Adipocyte (in vitro differentiated cells): ENCODE data around the gene TEPSIN.

ENCODE experiments used
- DNase-seq: peaks from one replicate; pipeline ENCODE4 v3.0.0-alpha.2; 2015; ENCODE audit warnings: low read depth
- H3K27me3 ChIP-seq: replicated peaks from 2 replicates; pipeline ENCODE4 v1.7.0; 2013; ENCODE audit warnings: mild to moderate bottlenecking, low read length, moderate library complexity; ENCODE audit not compliant: control insufficient read depth, insufficient read depth
- H3K36me3 ChIP-seq: 2 replicates; pipeline ENCODE4 v1.7.0; 2013; ENCODE audit warnings: low read length, mild to moderate bottlenecking, moderate library complexity; ENCODE audit not compliant: control insufficient read depth, insufficient read depth, severe bottlenecking
- H3K4me1 ChIP-seq: 2 replicates; pipeline ENCODE4 v1.7.0; 2013; ENCODE audit warnings: mild to moderate bottlenecking, low read length, moderate library complexity; ENCODE audit not compliant: control insufficient read depth, insufficient read depth
- H3K4me3 ChIP-seq: 2 replicates; pipeline ENCODE4 v1.7.0; 2013; ENCODE audit warnings: mild to moderate bottlenecking, low read length, moderate library complexity
- H3K9ac ChIP-seq: 2 replicates; pipeline ENCODE4 v1.7.0; 2013; ENCODE audit warnings: mild to moderate bottlenecking, low read length, moderate library complexity
- H3K9me3 ChIP-seq: 2 replicates; pipeline ENCODE4 v1.7.0; 2013; ENCODE audit warnings: mild to moderate bottlenecking, low read length, moderate library complexity; ENCODE audit not compliant: control insufficient read depth

Gene TEPSIN

DNA sequence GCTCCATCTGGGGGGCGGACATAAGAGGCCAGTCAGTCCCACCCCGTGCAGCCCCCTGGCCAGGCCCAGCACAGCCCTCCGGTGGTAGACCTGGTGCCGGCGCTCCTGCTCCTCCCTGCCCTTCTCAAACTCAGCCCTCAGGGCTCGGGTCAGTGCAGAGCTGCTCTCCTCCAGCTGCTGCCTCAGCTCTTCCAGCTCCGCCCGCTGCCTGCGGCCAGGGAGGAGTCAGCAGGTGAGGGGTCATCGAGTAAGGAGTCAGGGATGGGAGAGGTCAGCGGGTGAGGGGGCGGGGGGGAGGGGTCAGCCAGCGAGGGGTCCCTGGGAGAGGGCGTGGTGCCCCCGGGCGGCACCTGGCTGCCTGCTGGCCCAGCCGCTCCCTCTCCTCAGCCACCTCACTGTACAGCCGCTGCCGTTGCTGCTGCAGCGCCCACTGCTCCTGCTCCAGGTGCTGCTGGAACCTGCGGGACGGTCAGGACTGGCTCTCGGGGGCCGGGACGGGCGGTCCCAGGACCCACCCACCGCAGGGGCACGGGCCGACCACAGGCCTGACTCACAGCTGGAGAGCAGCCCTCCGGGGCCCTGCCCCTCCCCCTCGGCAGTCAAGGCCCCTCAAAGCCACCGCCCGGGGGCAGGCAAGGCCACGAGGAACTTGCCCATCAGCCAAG lies 46.3 kb downstream of the TEPSIN start:
- DNase-seq, result no peak
- no peak overlapping the region for H3K9ac ChIP-seq
- no peaks in the 10 kb centered on the region for H3K27me3 ChIP-seq
- H3K9me3 ChIP-seq, result no peaks in the 10 kb centered on the region
- H3K36me3 ChIP-seq, result no peaks in the 10 kb centered on the region
- H3K4me3 ChIP-seq, result no peak overlapping the region
- no peaks in the 10 kb centered on the region for H3K4me1 ChIP-seq

DNA sequence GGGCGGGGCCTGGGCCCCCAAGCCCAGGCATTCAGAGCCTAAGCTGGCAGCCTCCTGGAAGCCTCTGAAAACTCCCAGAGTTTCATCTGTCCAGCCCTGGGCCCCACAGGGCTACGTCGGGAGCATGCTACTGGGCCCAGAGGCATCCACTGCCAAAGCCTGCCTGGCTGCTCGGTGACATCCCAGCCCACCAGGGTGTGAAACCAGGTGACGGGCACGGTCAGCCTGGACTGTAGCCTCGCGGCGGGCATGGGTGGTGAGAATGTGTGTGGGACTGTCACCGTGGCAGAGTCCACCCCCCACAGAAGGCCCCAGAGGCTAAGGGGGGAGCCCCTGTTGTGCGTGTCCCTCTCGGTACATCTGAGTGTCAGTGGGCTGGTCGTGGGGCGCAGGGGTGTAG lies 47.2 kb downstream of the TEPSIN start:
- H3K9me3 ChIP-seq, result no peaks in the 10 kb centered on the region
- no peaks in the 10 kb centered on the region for H3K27me3 ChIP-seq
- H3K36me3 ChIP-seq, result no peaks in the 10 kb centered on the region
- no peak overlapping the region for H3K4me3 ChIP-seq
- no peaks in the 10 kb centered on the region for H3K4me1 ChIP-seq
- no peak for DNase-seq
- no peak overlapping the region for H3K9ac ChIP-seq

- Histone ChIP-seq H3K9ac (no peak overlapping the region), H3K27me3 (no peaks in the 10 kb centered on the region), H3K4me1 (no peaks in the 10 kb centered on the region), H3K4me3 (no peak overlapping the region), H3K36me3 (no peaks in the 10 kb centered on the region), H3K9me3 (no peaks in the 10 kb centered on the region)
- no peak for DNase-seq
Measured at GRCh38 chr17:81191116-81191515, 47.7 kb downstream of the TEPSIN start.

DNA sequence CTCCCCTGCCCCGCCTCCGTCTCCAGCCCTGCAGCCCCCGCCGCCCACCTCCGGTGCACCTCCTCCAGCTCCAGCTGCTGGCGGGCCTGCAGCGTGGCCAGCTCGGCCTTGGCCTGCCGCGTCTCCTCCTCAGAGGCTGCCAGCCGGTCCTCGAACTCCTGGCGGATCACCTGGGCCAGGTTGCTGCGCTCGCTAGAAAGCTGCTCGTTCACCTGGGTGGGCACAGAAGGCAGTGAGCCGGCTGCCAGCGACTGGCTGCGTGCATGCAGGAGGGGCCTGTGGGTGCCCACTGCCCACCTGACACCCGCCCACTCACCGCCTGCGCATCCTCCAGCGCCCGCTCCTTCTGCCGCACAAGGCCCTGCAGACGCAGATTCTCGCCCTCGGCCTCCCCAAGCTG lies 48.3 kb downstream of the TEPSIN start:
- Histone ChIP-seq H3K9me3 (no peaks in the 10 kb centered on the region), H3K4me3 (no peak overlapping the region), H3K9ac (no peak overlapping the region), H3K27me3 (peaks cover under 1% of the 10 kb centered on the region), H3K4me1 (no peaks in the 10 kb centered on the region), H3K36me3 (no peaks in the 10 kb centered on the region)
- DNase-seq, result no peak

GRCh38 chr17:81189670-81190530 lies 49.0 kb downstream of the TEPSIN start:
- Histone ChIP-seq H3K9me3 (no peaks in the 10 kb centered on the region), H3K9ac (no peak overlapping the region), H3K36me3 (no peaks in the 10 kb centered on the region), H3K4me1 (no peaks in the 10 kb centered on the region), H3K4me3 (no peak overlapping the region), H3K27me3 (peaks cover 6% of the 10 kb centered on the region)
- no peak for DNase-seq

DNA sequence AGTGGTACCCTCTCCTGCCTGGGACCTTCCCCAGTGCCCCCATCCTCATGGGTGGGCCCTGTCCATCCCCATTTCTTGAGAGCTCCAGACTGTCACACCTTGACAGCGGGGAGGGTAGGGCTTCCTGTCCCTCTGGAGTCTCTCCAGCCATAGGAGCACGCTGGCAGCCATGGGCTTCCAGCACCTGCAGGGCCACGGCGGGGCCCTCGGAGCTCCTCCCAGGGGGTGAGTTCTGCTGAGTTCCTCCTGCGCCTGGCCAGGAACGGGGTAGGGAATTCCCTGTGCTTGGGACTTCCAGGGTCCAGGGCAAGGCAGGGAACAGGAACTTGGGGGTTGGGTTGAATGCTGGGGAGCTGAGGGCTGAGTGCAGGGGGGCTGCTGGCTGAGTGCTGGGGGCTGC lies 49.8 kb downstream of the TEPSIN start:
- Histone ChIP-seq H3K9me3 (no peaks in the 10 kb centered on the region), H3K9ac (no peak overlapping the region), H3K4me1 (no peaks in the 10 kb centered on the region), H3K27me3 (peaks cover 6% of the 10 kb centered on the region), H3K36me3 (no peaks in the 10 kb centered on the region), H3K4me3 (no peak overlapping the region)
- no peak for DNase-seq

- DNase-seq, result no peak
- Histone ChIP-seq H3K4me3 (no peak overlapping the region), H3K36me3 (no peaks in the 10 kb centered on the region), H3K27me3 (peaks cover 8% of the 10 kb centered on the region), H3K4me1 (no peaks in the 10 kb centered on the region), H3K9ac (no peak overlapping the region), H3K9me3 (no peaks in the 10 kb centered on the region)
Measured at GRCh38 chr17:81188491-81188840, 50.4 kb downstream of the TEPSIN start.

GRCh38 chr17:81187586-81188490 lies 51.0 kb downstream of the TEPSIN start:
- Histone ChIP-seq H3K4me3 (no peak overlapping the region), H3K36me3 (no peaks in the 10 kb centered on the region), H3K27me3 (peaks cover 10% of the 10 kb centered on the region), H3K4me1 (no peaks in the 10 kb centered on the region), H3K9me3 (no peaks in the 10 kb centered on the region), H3K9ac (no peak overlapping the region)
- no peak for DNase-seq

GRCh38 chr17:81187120-81187519 lies 51.7 kb downstream of the TEPSIN start:
- Histone ChIP-seq H3K36me3 (no peaks in the 10 kb centered on the region), H3K4me1 (no peaks in the 10 kb centered on the region), H3K27me3 (peaks cover 10% of the 10 kb centered on the region), H3K4me3 (no peak overlapping the region), H3K9ac (no peak overlapping the region), H3K9me3 (no peaks in the 10 kb centered on the region)
- DNase-seq, result no peak

- no peak for DNase-seq
- Histone ChIP-seq H3K36me3 (no peaks in the 10 kb centered on the region), H3K4me1 (no peaks in the 10 kb centered on the region), H3K27me3 (peaks cover 10% of the 10 kb centered on the region), H3K4me3 (no peak overlapping the region), H3K9me3 (no peaks in the 10 kb centered on the region), H3K9ac (no peak overlapping the region)
Measured at GRCh38 chr17:81186203-81186602, 52.7 kb downstream of the TEPSIN start.

DNA sequence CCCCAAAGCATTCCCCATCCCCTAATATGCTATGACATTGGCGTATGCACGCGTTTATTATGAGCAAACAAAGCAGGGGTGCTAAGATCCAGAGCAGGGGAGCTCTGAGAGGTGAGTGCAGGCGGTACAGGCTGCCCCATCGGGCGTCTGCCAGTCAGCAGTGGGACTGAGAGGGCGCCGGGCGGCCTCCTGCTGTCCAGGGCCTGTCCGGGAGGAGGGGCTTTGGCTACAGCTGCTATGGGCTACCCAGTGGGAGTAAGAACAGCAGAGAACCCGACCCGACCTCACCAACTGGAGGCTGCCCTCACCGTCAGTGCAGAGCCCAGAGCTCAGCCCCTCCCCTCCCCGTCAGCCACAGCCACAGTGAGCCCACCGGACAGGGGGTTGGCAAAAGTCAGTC lies 54.3 kb downstream of the TEPSIN start:
- H3K36me3 ChIP-seq, result no peaks in the 10 kb centered on the region
- H3K27me3 ChIP-seq, result peaks cover 10% of the 10 kb centered on the region
- no peak overlapping the region for H3K4me3 ChIP-seq
- H3K4me1 ChIP-seq, result no peaks in the 10 kb centered on the region
- H3K9me3 ChIP-seq, result no peaks in the 10 kb centered on the region
- H3K9ac ChIP-seq, result no peak overlapping the region
- no peak for DNase-seq
